GM23338 (cell line): ENCODE data around the gene PPP4C. TPM values are rescaled to one million over a fixed set of nuclear protein-coding genes. Genes with fewer than 3 reads are reported as not detected.

Source experiments
- ATAC-seq: fragments of 200-7000 bp; cut with Tn5 transposase; 3 replicates; pipeline ENCODE4 v1.9.1; 2020
- DNase-seq: peaks from one replicate; pipeline ENCODE4 v3.0.0-alpha.2; 2015; ENCODE audit warnings: low spot score
- H2AFZ ChIP-seq: fragments of 200-600 bp; sonication (generic); 2 replicates; pipeline ENCODE4 v1.8.0; 2016; ENCODE audit warnings: antibody characterized with exemption, mild to moderate bottlenecking, moderate library complexity
- H3F3A ChIP-seq: fragments of 200-600 bp; sonication (generic); replicated peaks from 2 replicates; pipeline ENCODE4 v1.8.0; 2017; ENCODE audit warnings: antibody characterized with exemption, mixed run types, low read depth
- H3K27ac ChIP-seq: fragments of 200-600 bp; sonication (generic); 2 replicates; pipeline ENCODE4 v1.6.1; 2016; ENCODE audit warnings: low read depth
- H3K27me3 ChIP-seq: fragments of 200-600 bp; sonication (generic); 2 replicates; pipeline ENCODE4 v1.8.0; 2016; ENCODE audit warnings: mild to moderate bottlenecking, mixed run types, moderate library complexity; ENCODE audit not compliant: insufficient read depth
- H3K36me3 ChIP-seq: fragments of 200-600 bp; sonication (generic); 2 replicates; pipeline ENCODE4 v1.8.0; 2016; ENCODE audit warnings: mild to moderate bottlenecking; ENCODE audit not compliant: insufficient read depth
- H3K4me1 ChIP-seq: fragments of 200-600 bp; sonication (generic); 2 replicates; pipeline ENCODE4 v1.8.0; 2016; ENCODE audit warnings: mild to moderate bottlenecking, moderate library complexity; ENCODE audit not compliant: insufficient read depth
- H3K4me2 ChIP-seq: fragments of 200-600 bp; sonication (generic); 2 replicates; pipeline ENCODE4 v1.7.1; 2017; ENCODE audit warnings: mixed run types
- H3K4me3 ChIP-seq: fragments of 200-600 bp; sonication (generic); 2 replicates; pipeline ENCODE4 v1.6.1; 2016; ENCODE audit warnings: mixed run types
- H3K79me2 ChIP-seq: fragments of 200-600 bp; sonication (generic); replicated peaks from 2 replicates; pipeline ENCODE4 v1.8.0; 2017; ENCODE audit warnings: mild to moderate bottlenecking; ENCODE audit not compliant: insufficient read depth
- H3K9me2 ChIP-seq: fragments of 200-600 bp; sonication (generic); 2 replicates; pipeline ENCODE4 v1.8.0; 2017; ENCODE audit not compliant: insufficient read depth
- H4K20me1 ChIP-seq: fragments of 200-600 bp; sonication (generic); replicated peaks from 2 replicates; pipeline ENCODE4 v1.8.0; 2017; ENCODE audit warnings: mild to moderate bottlenecking; ENCODE audit not compliant: insufficient read depth
- H3K27ac Mint-ChIP-seq: 2 replicates; pipeline ENCODE4 v1.8.0; 2020; ENCODE audit warnings: inconsistent platforms, mild to moderate bottlenecking, moderate library complexity, mixed read lengths
- H3K27me3 Mint-ChIP-seq: 3 replicates; pipeline ENCODE4 v1.8.0; 2022; ENCODE audit warnings: low read depth, mild to moderate bottlenecking, moderate library complexity, mixed read lengths, inconsistent platforms; ENCODE audit not compliant: insufficient read depth, poor library complexity
- H3K36me3 Mint-ChIP-seq: 3 replicates; pipeline ENCODE4 v1.8.0; 2021; ENCODE audit warnings: low read depth, mild to moderate bottlenecking, inconsistent platforms, moderate library complexity, mixed read lengths
- H3K4me1 Mint-ChIP-seq: 3 replicates; pipeline ENCODE4 v1.8.0; 2020; ENCODE audit warnings: mild to moderate bottlenecking, inconsistent platforms, mixed read lengths
- H3K4me3 Mint-ChIP-seq: 3 replicates; pipeline ENCODE4 v1.8.0; 2021; ENCODE audit warnings: moderate library complexity, mild to moderate bottlenecking, inconsistent platforms, mixed read lengths
- H3K9me3 Mint-ChIP-seq: 3 replicates; pipeline ENCODE4 v1.8.0; 2020; ENCODE audit warnings: moderate library complexity, mild to moderate bottlenecking, inconsistent platforms, mixed read lengths
- CREB1 ChIP-seq: fragments of 250-450 bp; sonication (Bioruptor Pico); IDR thresholded peaks from 2 replicates; pipeline ENCODE4 v1.5.0; 2020; ENCODE audit warnings: low read depth, mild to moderate bottlenecking, moderate library complexity
- EZH2phosphoT487 ChIP-seq: fragments of 200-600 bp; sonication (generic); IDR thresholded peaks from one replicate; pipeline ENCODE4 v1.8.1; 2018; ENCODE audit warnings: antibody characterized with exemption; ENCODE audit not compliant: unreplicated experiment
- NANOG ChIP-seq: IDR thresholded peaks from 2 replicates; pipeline ENCODE4 v1.6.1; 2016; ENCODE audit warnings: antibody characterized with exemption, borderline replicate concordance
- POLR2AphosphoS5 ChIP-seq: IDR thresholded peaks from 2 replicates; pipeline ENCODE4 v1.6.1; 2016; ENCODE audit warnings: antibody characterized with exemption, low read depth
- STAT1 ChIP-seq: IDR thresholded peaks from one replicate; pipeline ENCODE4 v1.6.1; 2016; ENCODE audit warnings: antibody characterized with exemption; ENCODE audit not compliant: unreplicated experiment
- ZNF114 ChIP-seq: fragments of 250-450 bp; sonication (Bioruptor Pico); IDR thresholded peaks from 2 replicates; pipeline ENCODE4 v1.5.0; 2020; ENCODE audit warnings: mild to moderate bottlenecking, moderate library complexity
- ZNF331 ChIP-seq: fragments of 250-450 bp; sonication (Bioruptor Pico); IDR thresholded peaks from 2 replicates; pipeline ENCODE4 v1.5.0; 2020; ENCODE audit warnings: low read depth, mild to moderate bottlenecking, moderate library complexity
- polyA plus RNA-seq: library from polyadenylated mRNA; unstranded; fragments of >200 nt; fragmentation: Nextera tagmentation; extraction: Ambion mirVana; gene quantifications from 2 replicates; pipeline ENCODE4 v1.2.1, GENCODE V29; 2016
- total RNA-seq: library from RNA; depleted of rRNA; stranded (reverse); fragments of >200 nt; shearing (Covaris generic); gene quantifications from 2 replicates; pipeline ENCODE4 v1.2.3, GENCODE V29; 2014
- TF ChIP-seq, protein P1 (sequence below): fragments of 250-450 bp; sonication (Bioruptor Pico); IDR thresholded peaks from 2 replicates; pipeline ENCODE4 v1.5.0; 2020; ENCODE audit warnings: mild to moderate bottlenecking, moderate library complexity

The PPP4C gene
- total and polyA plus RNA-seq, 2 experiments from 2014 or later: 120 to 170 TPM

DNA sequence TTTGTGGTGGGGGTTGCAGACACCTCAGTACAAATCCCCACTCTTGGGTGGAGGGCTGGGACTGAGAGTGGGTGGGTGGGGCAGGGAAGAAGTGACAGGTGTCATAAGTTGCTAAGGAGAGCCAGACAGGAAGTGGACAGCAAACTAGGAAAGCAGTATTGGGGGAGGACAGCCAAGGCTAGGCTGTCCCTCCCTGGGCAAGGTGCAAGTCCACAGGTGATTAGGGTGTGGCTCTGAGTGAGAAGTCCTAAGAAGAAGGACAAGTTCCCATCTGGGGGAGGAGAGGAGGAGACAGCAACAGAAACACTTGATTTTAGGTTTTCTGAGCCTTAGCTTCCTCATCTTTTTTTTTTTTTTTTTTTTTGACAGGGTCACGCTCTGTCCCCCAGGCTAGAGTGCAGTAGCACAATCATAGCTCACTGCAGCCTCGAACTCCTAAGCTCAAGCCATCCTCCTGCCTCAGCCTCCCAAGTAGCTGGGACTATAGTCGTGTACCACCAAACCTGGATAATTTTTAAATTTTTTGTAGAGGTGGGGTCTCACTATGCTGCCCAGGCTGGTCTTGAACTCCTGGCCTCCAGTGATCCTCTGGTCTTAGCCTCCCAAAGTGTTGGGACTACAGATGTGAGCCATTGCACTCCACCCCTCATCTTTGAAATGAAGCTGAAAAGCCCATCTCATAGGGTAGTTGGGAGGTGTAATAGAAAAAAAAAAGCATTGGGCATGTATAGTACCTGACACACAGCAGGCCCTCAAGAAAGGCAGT, 44.7 kb downstream of the PPP4C start:
- H3K79me2 ChIP-seq: no peaks in the 10 kb centered on the region
- H3K4me1 ChIP-seq: peaks cover 3% of the 10 kb centered on the region; the same call in 1 of the 2 replicates
- H3K4me3 Mint-ChIP-seq: no peak overlapping the region
- ATAC-seq: no peak
- no peak for DNase-seq
- no peak overlapping the region for H3K4me3 ChIP-seq
- no peaks in the 10 kb centered on the region for H3K36me3 Mint-ChIP-seq
- no peak overlapping the region for H2AFZ ChIP-seq
- no peak overlapping the region for H3K4me2 ChIP-seq
- no peaks in the 10 kb centered on the region for H3K27me3 ChIP-seq
- H3K27me3 Mint-ChIP-seq: peaks cover 9% of the 10 kb centered on the region
- no peaks in the 10 kb centered on the region for H4K20me1 ChIP-seq
- H3K9me2 ChIP-seq: no peaks in the 10 kb centered on the region
- H3K27ac ChIP-seq: no peak overlapping the region
- H3K9me3 Mint-ChIP-seq: no peaks in the 10 kb centered on the region
- H3K4me1 Mint-ChIP-seq: peaks cover 4% of the 10 kb centered on the region; the same call in 2 of the 3 replicates
- H3K27ac Mint-ChIP-seq: no peak overlapping the region
- no peaks in the 10 kb centered on the region for H3F3A ChIP-seq
- no peak for TF ChIP-seq EZH2phosphoT487
- TF ChIP-seq CREB1 (CRISPR knock-in tag): no peak
- no peak for TF ChIP-seq ZNF114
- TF ChIP-seq, protein P1, sequence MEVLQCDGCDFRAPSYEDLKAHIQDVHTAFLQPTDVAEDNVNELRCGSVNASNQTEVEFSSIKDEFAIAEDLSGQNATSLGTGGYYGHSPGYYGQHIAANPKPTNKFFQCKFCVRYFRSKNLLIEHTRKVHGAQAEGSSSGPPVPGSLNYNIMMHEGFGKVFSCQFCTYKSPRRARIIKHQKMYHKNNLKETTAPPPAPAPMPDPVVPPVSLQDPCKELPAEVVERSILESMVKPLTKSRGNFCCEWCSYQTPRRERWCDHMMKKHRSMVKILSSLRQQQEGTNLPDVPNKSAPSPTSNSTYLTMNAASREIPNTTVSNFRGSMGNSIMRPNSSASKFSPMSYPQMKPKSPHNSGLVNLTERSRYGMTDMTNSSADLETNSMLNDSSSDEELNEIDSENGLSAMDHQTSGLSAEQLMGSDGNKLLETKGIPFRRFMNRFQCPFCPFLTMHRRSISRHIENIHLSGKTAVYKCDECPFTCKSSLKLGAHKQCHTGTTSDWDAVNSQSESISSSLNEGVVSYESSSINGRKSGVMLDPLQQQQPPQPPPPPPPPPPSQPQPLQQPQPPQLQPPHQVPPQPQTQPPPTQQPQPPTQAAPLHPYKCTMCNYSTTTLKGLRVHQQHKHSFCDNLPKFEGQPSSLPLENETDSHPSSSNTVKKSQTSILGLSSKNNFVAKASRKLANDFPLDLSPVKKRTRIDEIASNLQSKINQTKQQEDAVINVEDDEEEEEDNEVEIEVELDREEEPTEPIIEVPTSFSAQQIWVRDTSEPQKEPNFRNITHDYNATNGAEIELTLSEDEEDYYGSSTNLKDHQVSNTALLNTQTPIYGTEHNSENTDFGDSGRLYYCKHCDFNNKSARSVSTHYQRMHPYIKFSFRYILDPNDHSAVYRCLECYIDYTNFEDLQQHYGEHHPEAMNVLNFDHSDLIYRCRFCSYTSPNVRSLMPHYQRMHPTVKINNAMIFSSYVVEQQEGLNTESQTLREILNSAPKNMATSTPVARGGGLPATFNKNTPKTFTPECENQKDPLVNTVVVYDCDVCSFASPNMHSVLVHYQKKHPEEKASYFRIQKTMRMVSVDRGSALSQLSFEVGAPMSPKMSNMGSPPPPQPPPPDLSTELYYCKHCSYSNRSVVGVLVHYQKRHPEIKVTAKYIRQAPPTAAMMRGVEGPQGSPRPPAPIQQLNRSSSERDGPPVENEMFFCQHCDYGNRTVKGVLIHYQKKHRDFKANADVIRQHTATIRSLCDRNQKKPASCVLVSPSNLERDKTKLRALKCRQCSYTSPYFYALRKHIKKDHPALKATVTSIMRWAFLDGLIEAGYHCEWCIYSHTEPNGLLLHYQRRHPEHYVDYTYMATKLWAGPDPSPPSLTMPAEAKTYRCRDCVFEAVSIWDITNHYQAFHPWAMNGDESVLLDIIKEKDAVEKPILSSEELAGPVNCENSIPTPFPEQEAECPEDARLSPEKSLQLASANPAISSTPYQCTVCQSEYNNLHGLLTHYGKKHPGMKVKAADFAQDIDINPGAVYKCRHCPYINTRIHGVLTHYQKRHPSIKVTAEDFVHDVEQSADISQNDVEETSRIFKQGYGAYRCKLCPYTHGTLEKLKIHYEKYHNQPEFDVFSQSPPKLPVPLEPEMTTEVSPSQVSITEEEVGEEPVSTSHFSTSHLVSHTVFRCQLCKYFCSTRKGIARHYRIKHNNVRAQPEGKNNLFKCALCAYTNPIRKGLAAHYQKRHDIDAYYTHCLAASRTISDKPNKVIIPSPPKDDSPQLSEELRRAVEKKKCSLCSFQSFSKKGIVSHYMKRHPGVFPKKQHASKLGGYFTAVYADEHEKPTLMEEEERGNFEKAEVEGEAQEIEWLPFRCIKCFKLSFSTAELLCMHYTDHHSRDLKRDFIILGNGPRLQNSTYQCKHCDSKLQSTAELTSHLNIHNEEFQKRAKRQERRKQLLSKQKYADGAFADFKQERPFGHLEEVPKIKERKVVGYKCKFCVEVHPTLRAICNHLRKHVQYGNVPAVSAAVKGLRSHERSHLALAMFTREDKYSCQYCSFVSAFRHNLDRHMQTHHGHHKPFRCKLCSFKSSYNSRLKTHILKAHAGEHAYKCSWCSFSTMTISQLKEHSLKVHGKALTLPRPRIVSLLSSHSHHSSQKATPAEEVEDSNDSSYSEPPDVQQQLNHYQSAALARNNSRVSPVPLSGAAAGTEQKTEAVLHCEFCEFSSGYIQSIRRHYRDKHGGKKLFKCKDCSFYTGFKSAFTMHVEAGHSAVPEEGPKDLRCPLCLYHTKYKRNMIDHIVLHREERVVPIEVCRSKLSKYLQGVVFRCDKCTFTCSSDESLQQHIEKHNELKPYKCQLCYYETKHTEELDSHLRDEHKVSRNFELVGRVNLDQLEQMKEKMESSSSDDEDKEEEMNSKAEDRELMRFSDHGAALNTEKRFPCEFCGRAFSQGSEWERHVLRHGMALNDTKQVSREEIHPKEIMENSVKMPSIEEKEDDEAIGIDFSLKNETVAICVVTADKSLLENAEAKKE (CRISPR knock-in tag): no peak
- no peak for TF ChIP-seq NANOG
- no peak for TF ChIP-seq ZNF331 (CRISPR knock-in tag)
- TF ChIP-seq STAT1: no peak
- TF ChIP-seq POLR2AphosphoS5: no peak
- H3K36me3 ChIP-seq: no peaks in the 10 kb centered on the region
